ENCODE data around the gene SLC6A16.
"Not testable (repeated sequence)": the region's sequence is repeated elsewhere in the genome, so short reads cannot be mapped to it uniquely, and the experiment has no call there.

SLC6A16 gene

DNA sequence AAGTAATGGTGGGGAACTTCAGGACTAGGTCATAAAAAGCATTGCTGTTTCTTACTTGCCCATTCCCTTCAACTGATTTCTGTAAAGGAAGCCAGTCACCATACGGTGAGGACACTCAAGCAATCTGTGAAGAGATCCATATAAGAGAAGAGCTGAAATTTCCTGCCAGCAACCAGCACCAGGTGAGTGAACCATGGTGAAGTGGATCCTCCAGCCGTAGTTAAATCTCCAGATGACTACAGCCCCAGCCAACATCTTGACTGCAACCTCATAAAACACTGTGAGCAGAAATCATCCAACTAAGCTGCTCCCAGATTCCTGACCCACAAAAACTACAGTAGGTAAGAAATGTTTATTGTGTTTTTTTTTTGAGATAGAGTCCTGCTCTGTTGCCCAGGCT is 3.8 kb upstream of the SLC6A16 start:
- DNase-seq: no peak

DNA sequence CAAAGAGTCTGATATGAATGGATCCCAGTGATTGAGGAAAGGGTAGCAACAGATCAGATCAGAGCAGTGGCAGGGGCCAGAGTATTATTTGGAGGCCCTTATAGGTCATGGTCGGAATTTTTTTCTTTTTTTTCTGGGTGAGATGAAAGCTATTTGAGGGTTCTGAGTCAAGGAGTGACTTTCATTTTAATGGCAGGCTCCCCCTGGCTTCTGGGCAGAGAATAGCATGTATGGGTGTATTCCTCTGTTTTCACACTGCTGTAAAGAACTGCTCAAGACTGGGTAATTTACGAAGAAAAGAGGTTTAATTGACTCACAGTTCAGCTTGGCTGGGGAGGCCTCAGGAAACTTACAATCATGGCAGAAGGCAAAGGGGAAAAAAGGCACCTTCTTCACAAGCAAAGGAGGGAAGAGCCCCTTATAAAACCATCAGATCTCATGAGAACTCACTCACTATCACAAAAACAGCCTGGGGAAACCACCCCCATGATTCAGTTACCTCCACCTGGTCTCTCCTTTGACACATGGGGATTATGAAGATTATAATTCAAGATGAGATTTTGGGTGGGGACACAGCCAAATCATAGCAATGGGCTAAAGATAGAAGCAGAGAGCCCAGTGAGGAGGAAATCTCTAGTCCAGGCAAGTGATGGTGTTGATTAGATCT is 3.0 kb upstream of the SLC6A16 start:
- peak; percentile 10 for DNase-seq

DNA sequence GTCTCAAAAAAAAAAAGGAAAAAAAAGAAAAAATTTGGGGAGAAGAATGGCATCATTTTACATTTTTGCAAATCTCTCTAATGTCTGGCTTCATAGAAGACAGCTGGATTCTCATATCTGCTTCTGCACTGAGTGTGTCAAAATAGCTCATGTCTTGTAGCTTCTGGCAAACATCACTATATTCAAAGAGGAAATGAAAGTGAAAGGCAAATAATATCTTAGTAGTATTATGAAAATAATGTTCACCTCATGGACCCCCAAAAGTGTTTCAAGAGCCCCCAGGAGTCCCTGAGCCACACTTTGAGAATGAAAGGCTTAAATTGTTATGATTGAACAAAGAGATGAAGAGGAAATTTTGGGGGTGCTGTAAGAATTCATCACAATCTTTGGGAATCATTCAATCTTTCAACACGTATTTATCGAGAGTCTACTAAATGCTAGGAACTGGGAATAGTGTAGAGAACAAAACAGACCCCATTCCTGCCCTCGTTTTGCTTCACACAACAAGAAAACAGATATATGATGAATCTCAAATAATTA is 1.2 kb upstream of the SLC6A16 start:
- no peak for DNase-seq

- DNase-seq: not testable (repeated sequence)
These were observed 765 bp upstream of the SLC6A16 start for GRCh38 chr19:49325756-49326155.

DNA sequence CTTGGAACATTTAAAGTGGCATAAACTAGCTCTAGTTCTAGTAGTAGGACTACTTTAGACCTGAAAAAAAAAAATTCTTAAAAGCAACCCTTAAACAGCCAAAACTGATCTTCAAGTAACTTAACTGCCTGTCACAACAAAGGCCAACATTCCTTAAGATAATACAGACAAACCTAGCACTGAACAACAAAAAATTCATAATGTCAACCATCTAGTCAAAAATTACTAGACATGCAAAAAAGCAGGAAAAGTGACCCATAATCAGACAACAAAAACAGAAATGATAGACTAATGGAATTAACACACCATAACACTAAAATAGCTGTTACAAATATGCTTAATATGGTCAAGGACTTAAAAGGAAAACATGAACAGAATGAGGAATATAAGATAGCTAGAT is 6.7 kb downstream of the SLC6A16 start:
- no peak for DNase-seq

- no peak for DNase-seq
These were observed 8.7 kb downstream of the SLC6A16 start for GRCh38 chr19:49316284-49316683.

GRCh38 chr19:49315111-49315510 is 9.9 kb downstream of the SLC6A16 start:
- DNase-seq: no peak

DNA sequence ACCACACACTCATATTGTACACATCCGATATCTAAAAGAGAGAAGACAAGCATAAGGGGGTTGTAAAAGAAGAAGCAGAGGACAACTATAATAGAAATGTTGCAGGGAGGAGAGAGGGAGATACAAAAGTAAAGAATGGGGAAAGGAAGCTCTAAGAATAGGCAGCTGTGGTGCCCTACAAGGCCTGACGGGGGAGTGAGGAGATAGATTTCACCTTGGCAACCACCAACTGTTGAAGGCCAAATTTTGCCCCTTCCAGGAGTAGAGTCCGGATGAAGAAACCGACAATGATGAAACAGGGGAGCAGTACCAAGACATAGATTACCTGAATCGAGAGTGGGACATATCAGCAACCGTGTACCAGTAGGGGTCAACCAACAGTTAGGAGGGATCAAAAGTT is 15.9 kb downstream of the SLC6A16 start:
- DNase-seq: no peak

- DNase-seq: not testable (repeated sequence)
These were observed 18.3 kb downstream of the SLC6A16 start for GRCh38 chr19:49306734-49307133.

GRCh38 chr19:49301866-49302252 is 23.1 kb downstream of the SLC6A16 start:
- DNase-seq: no peak

GRCh38 chr19:49301165-49301865 is 23.7 kb downstream of the SLC6A16 start:
- DNase-seq: peak; percentile 62

GRCh38 chr19:49298653-49299052 is 26.3 kb downstream of the SLC6A16 start:
- DNase-seq: not testable (repeated sequence)

DNA sequence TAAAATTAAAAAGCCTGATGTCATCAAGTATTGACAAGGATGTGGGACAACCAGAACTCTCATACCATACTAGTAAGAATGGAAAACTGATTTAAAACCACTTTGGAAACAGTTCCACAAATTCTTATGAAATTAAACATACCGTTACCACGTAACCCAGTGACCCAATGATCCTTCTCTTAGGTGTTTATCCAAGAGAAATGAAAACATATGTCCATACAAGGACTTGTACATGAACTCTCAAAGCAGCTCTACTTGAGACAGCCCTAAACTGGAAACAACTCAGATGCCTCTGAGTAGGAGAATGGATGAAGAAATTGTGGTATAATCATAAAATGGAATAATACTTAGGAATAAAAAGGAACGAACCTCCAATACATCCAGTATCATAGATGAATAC is 27.6 kb downstream of the SLC6A16 start:
- no peak for DNase-seq

DNA sequence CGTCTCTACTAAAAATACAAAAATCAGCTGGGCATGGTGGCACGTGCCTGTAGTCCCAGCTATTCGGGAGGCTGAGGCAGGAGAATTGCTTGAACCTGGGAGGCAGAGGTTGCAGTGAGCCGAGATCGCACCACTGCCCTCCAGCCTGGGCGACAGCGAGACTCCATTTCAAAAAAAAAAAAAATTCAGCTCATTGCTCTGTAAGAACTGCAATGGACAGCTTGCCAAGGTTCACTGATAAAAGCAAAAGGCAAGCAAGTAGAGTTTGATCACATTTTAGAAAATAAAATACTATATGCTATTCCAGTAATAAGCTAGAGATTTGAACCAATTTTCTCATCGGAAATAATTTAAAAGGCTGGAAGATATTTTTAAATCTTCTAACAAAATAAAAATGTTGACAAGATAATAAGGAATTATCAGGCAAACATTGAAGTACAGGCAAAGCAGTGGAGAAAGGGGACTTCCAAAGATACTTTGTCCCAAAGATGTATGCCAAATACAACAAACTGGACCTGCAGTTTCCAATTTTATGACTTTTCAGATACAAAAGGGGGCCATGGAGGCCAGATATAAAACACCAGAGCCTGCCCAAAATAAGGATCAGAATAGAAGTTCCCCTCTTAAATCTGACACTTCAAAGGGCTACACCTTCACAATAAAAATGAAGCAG is 29.6 kb downstream of the SLC6A16 start:
- no peak for DNase-seq

- DNase-seq: no peak
These were observed 30.6 kb downstream of the SLC6A16 start for GRCh38 chr19:49294401-49294800.

DNA sequence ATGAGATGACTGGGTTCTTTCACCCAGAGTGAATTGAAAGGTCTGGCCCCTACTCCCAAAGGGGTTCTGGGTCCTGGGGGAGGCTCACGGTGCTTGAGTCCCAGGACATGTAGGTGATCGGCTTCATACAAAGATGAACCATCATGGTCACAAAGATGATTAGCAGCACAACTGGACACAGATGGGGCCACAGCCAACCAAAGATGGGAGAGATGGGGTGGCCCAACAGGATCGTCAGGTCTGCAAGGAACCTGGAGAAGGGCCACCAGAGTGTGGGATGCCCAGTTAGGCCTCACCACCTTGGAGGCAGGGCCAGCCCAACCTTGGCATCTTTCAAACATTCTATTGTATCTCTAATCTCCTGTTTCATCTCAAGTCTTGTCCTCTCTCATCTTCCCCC is 34.5 kb downstream of the SLC6A16 start:
- no peak for DNase-seq

GRCh38 chr19:49289286-49289685 is 35.7 kb downstream of the SLC6A16 start:
- not testable (repeated sequence) for DNase-seq

DNA sequence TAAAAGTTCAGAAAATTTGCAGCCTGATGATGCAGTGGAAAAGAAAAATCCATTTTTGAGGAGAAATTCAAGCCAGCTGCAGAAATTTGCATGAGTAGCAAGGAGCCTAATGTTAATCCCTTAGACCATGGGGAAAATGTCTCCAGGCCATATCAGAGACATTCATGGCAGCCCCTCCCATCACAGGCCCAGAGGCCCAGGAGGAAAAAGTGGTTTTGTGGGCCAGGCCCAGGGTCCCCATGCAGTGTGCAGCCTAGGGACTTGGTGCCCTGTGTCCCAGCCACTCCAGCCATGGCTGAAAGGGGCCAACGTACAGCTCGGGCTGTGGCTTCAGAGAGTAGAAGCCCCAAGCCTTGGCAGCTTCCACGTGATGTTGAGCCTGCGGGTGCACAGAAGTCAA is 36.8 kb downstream of the SLC6A16 start:
- not testable (repeated sequence) for DNase-seq

DNA sequence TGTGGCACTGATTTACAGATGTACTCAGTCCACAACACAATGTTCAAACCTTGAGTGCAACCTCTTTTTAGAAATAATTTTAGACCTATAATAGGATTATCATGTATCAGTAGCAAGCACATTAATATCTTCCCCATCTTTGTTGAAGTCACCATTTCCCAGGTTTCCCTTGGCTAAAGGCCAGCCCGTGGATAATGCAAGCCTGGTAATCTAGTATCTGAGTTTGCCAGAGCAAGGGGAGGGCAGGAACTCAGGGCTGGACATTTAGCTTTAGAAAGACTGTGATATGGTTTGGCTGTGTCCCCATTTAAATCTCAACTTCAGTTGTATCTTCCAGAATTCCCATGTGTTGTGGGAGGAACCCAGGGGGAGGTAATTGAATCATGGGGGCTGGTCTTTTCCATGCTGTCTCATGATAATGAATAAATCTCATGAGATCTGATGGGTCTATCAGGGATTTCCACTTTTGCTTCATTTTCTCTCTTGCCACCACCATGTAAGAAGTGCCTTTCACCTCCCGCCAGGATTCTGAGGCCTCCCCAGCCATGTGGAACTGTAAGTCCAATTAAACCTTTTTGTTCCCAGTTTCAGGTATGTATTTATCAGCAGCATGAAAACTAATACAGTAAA is 37.7 kb downstream of the SLC6A16 start:
- DNase-seq: no peak

- no peak for DNase-seq
These were observed 42.8 kb downstream of the SLC6A16 start for GRCh38 chr19:49282184-49282583.

DNA sequence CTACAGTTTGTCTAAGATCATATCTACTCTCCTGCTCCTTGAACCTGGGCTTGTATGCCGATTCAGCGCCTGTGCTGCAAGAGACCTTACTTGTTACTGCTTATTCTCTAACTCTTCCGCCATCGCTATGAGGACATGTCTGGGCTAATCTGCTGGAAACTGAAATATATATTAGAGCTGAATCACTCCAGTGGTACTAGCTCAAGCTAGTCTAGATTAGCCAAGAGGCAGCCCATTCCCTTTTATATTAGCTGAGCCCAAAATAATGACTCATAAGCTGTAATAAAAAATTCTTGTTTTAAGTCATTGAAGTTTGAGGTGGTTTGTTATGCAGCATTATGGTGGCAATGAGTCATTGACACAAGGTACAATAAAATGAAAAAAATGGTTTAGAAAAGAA is 52.8 kb downstream of the SLC6A16 start:
- DNase-seq: no peak

- DNase-seq: no peak
These were observed 53.8 kb downstream of the SLC6A16 start for GRCh38 chr19:49271080-49271753.

DNA sequence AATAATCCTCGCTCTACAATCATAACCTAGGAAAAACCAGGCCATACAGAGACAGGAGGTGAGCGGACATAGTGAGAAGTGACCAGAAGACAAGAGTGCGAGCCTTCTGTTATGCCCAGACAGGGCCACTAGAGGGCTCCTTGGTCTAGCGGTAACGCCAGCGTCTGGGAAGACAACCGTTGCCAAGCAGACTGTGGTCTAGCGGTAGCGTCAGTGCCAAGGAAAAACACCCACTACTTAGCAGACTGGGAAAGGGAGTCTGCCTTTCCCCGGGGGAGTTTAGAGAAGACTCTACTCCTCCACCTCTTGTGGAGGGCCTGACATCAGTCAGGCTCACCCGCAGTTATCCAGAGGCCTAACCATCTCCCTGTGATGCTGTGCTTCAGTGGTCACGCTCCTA is 58.6 kb downstream of the SLC6A16 start:
- DNase-seq: not testable (repeated sequence)

Measured in effector CD8-positive, alpha-beta T cell (primary cell).